ENCODE data around the gene CRACDL. TPM values are rescaled to one million over a fixed set of nuclear protein-coding genes. Genes with fewer than 3 reads are reported as not detected.

CRACDL gene
- total RNA-seq, 1 donor from 2014 or later, result 0.13 TPM

Other genes with a start within 250 kb of the CRACDL start
- gene MGAT4A, start 205.1 kb downstream of the CRACDL start, total RNA-seq, result 47.0 and 49.7 TPM in 2 replicates
- 0.29 TPM in 1 of 2 replicates, not detected in the other for gene C2orf15, start 205.5 kb upstream of the CRACDL start, total RNA-seq
- 3.0 and 4.1 TPM in 2 replicates for gene TSGA10, start 218.7 kb upstream of the CRACDL start, total RNA-seq
- gene LIPT1, start 218.7 kb upstream of the CRACDL start, total RNA-seq, result 2.2 and 3.3 TPM in 2 replicates
- gene MITD1, start 244.8 kb upstream of the CRACDL start, total RNA-seq, result 45.3 and 50.1 TPM in 2 replicates
- 25.5 and 27.8 TPM in 2 replicates for gene MRPL30, start 245.0 kb upstream of the CRACDL start, total RNA-seq

Measured in activated T-helper 1 cell treated with anti-CD3 and anti-CD28 coated beads, Interleukin-12 subunit alpha, Interleukin-12 subunit beta, Interleukin-2, Interleukin-4 antibody, amounts not matched to agents 30 ng/mL and 10 ng/mL and 1 ng/mL, durations not matched to agents 14 hours and 24 hours and 36 hours (primary cell).